Ishikawa (cell line): ENCODE results near the gene ALDH2.

Experiments
- CEBPB ChIP-seq: IDR thresholded peaks from 2 replicates; pipeline ENCODE4 v1.6.1; 2012
- CREB1 ChIP-seq: IDR thresholded peaks from 2 replicates; pipeline ENCODE4 v1.6.1; 2012; ENCODE audit warnings: low read depth
- EGR1 ChIP-seq: IDR thresholded peaks from 2 replicates; pipeline ENCODE4 v1.6.1; 2012
- EP300 ChIP-seq: IDR thresholded peaks from 2 replicates; pipeline ENCODE4 v1.6.1; 2012; ENCODE audit warnings: borderline replicate concordance
- FOXM1 ChIP-seq: IDR thresholded peaks from 2 replicates; pipeline ENCODE4 v1.6.1; 2012; ENCODE audit warnings: low read depth, borderline replicate concordance
- NFIC ChIP-seq: IDR thresholded peaks from 2 replicates; pipeline ENCODE4 v1.6.1; 2012
- RAD21 ChIP-seq: IDR thresholded peaks from 2 replicates; pipeline ENCODE4 v1.6.1; 2012; ENCODE audit warnings: low read depth
- TAF1 ChIP-seq: IDR thresholded peaks from 2 replicates; pipeline ENCODE4 v1.6.1; 2012; ENCODE audit warnings: low read depth, mild to moderate bottlenecking
- TCF12 ChIP-seq: IDR thresholded peaks from 2 replicates; pipeline ENCODE4 v1.6.1; 2012; ENCODE audit warnings: low read depth
- TEAD4 ChIP-seq: IDR thresholded peaks from 2 replicates; pipeline ENCODE4 v1.6.1; 2012
- YY1 ChIP-seq: IDR thresholded peaks from 2 replicates; pipeline ENCODE4 v1.6.1; 2012; ENCODE audit warnings: low read depth
- ZBTB7A ChIP-seq: IDR thresholded peaks from 2 replicates; pipeline ENCODE4 v1.6.1; 2012; ENCODE audit warnings: low read depth
- TF ChIP-seq, protein P1 (sequence below): IDR thresholded peaks from 2 replicates; pipeline ENCODE4 v1.6.1; 2012
- TF ChIP-seq, protein P2 (sequence below): IDR thresholded peaks from 2 replicates; pipeline ENCODE4 v1.6.1; 2012
- TF ChIP-seq, protein P3 (sequence below): IDR thresholded peaks from 2 replicates; pipeline ENCODE4 v1.6.1; 2012; ENCODE audit warnings: low read depth, mild to moderate bottlenecking

The ALDH2 gene

DNA sequence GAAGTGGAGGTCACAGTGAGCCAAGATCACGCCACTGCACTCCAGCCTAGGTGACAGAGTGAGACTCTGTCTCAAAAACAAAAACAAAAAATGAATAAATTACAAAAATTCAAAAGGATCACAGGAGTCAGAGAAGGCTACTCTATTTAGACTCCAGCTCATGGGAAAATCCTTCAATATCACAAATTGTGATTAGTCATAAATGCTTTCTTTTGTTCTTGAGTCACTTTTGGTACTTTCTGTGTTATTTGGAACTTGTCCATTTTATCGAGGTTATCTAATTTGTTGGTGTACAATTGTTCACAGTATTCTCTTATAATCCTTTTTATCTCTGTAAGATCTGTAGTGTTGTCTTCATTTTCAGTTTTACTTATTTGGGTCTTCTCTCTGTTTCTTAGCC is 18.9 kb downstream of the ALDH2 start:
- TF ChIP-seq, protein P1, sequence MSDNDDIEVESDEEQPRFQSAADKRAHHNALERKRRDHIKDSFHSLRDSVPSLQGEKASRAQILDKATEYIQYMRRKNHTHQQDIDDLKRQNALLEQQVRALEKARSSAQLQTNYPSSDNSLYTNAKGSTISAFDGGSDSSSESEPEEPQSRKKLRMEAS = no peak
- TF ChIP-seq TCF12 (no peak), CEBPB (no peak), ZBTB7A (no peak), EP300 (no peak), CREB1 (no peak), NFIC (no peak), RAD21 (no peak), TAF1 (no peak), FOXM1 (no peak), TEAD4 (no peak), YY1 (no peak), EGR1 (no peak)
- TF ChIP-seq, protein P2, sequence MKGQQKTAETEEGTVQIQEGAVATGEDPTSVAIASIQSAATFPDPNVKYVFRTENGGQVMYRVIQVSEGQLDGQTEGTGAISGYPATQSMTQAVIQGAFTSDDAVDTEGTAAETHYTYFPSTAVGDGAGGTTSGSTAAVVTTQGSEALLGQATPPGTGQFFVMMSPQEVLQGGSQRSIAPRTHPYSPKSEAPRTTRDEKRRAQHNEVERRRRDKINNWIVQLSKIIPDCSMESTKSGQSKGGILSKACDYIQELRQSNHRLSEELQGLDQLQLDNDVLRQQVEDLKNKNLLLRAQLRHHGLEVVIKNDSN = no peak
- TF ChIP-seq, protein P3, sequence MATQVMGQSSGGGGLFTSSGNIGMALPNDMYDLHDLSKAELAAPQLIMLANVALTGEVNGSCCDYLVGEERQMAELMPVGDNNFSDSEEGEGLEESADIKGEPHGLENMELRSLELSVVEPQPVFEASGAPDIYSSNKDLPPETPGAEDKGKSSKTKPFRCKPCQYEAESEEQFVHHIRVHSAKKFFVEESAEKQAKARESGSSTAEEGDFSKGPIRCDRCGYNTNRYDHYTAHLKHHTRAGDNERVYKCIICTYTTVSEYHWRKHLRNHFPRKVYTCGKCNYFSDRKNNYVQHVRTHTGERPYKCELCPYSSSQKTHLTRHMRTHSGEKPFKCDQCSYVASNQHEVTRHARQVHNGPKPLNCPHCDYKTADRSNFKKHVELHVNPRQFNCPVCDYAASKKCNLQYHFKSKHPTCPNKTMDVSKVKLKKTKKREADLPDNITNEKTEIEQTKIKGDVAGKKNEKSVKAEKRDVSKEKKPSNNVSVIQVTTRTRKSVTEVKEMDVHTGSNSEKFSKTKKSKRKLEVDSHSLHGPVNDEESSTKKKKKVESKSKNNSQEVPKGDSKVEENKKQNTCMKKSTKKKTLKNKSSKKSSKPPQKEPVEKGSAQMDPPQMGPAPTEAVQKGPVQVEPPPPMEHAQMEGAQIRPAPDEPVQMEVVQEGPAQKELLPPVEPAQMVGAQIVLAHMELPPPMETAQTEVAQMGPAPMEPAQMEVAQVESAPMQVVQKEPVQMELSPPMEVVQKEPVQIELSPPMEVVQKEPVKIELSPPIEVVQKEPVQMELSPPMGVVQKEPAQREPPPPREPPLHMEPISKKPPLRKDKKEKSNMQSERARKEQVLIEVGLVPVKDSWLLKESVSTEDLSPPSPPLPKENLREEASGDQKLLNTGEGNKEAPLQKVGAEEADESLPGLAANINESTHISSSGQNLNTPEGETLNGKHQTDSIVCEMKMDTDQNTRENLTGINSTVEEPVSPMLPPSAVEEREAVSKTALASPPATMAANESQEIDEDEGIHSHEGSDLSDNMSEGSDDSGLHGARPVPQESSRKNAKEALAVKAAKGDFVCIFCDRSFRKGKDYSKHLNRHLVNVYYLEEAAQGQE = no peak

DNA sequence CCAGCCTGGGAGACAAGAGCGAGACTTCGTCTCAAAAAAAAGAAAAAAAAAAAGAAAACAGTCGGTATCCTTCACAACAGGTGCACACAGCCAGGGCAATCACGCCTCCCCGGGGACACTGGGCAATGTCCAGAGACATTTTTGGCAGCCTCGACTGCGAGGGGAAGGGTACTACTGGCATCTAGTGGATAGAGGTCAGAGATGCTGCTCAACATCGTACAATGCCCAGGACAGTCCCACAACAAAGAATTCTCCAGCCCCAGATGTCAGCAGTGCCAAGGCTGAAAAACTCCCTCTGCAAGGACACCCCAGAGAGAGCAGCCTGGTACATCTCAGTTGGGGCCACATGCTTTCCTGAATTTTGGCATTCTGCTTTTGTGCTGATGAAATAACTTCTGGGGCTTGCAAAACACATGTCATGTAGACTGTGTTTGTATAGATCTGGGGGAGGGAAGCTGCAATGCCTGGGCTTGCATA is 21.5 kb downstream of the ALDH2 start:
- TF ChIP-seq TCF12 = no peak
- TF ChIP-seq RAD21 = peak; percentile 56

DNA sequence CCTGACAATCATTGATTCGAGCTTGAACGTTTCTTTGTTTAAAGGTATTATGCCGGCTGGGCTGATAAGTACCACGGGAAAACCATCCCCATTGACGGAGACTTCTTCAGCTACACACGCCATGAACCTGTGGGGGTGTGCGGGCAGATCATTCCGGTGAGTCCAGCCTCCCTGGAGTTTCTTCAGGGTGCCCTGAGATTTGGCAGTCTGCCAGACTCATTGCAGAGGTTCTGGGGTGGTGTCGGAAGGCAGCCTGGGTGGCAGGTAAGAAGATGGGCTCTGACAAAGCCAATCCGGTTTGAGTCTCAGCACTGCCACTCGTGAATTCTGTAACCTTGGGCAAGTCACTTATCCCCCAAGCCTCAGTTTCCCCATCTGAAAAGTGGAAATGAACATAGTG is 23.0 kb downstream of the ALDH2 start:
- TF ChIP-seq, protein P2 = no peak
- TF ChIP-seq NFIC = peak; percentile 49
- TF ChIP-seq EP300 = no peak
- no peak for TF ChIP-seq ZBTB7A
- TF ChIP-seq, protein P1 = no peak
- no peak for TF ChIP-seq YY1

DNA sequence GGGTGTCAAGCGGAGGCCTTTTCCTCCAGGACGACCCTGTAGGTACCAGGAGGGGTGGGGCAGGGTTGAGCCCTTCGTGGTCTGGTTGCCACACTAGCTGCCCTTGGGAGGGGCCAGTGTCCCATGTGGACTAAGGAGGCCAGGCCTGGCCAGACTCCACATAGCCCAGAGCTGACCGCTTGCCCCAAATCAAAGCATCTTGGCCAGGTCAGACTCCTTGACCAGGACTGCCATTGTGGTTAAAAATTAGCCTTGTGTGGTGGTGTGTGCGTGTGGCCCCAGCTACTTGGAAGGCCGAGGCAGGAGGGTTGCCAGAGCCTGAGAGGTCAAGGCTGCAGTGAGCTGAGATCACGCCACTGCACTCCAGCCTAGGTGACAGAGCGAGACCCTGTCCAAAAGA is 24.8 kb downstream of the ALDH2 start:
- TF ChIP-seq CREB1 = no peak

DNA sequence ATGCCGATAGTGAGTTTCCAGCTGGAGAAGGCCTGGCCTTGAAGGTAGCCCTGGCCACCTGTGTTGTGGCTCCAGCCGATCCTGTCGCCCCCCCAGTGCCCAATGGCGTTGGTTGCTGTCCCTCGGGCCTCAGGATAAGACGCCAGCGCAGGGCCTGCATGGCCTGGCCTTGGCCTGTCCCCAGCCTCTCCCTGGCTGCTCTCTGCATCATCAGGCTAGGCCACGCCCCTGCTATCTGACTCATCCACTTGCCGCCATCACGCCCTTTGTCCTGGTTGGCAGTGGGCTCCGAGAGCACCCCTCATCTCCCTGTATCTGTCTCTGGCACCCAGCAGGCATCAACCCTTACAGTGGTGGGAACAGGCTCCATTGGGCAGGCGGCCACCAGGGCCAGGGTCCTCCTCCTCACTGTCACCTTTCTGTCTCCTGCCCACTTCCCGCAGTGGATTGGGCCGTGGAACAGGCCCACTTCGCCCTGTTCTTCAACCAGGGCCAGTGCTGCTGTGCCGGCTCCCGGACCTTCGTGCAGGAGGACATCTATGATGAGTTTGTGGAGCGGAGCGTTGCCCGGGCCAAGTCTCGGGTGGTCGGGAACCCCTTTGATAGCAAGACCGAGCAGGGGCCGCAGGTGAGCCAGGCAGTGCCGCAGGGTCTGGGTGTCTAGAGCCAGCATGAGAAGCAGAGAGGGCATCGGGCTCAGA is 25.6 kb downstream of the ALDH2 start:
- TF ChIP-seq RAD21 (no peak), CREB1 (no peak), TAF1 (no peak), TEAD4 (no peak), ZBTB7A (no peak), EP300 (no peak), YY1 (no peak), FOXM1 (no peak), CEBPB (no peak), NFIC (no peak), EGR1 (no peak)
- TF ChIP-seq, protein P2 = no peak
- TF ChIP-seq, protein P1 = no peak
- TF ChIP-seq, protein P3 = no peak

DNA sequence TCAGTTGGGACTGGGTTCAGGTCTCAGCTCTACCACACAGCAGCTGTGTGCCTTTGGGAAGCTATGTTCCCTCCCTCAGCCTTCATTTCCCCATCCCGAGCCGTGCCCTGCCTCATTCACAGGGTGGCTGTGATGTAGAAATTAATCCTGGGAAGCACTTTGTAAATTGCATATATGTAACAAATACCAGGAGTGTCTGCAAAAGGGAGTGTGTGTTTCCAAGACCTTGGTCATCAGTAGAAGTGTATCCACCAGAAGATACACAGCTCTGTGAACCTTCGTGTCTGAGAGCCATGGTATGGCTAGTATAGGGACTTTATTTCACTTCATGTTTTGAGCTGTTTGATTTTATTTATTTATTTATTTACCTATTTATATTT is 26.1 kb downstream of the ALDH2 start:
- TF ChIP-seq CREB1 = no peak
- TF ChIP-seq, protein P2 = no peak
- no peak for TF ChIP-seq YY1
- TF ChIP-seq TCF12 = no peak
- TF ChIP-seq, protein P1 = no peak
- TF ChIP-seq, protein P3 = no peak
- TF ChIP-seq EGR1 = no peak
- no peak for TF ChIP-seq TAF1
- TF ChIP-seq EP300 = no peak
- TF ChIP-seq CEBPB = no peak
